Fibroblast of gingiva (primary cell): ENCODE results near the gene DSC3.
"Not testable (repeated sequence)": the region's sequence is repeated elsewhere in the genome, so short reads cannot be mapped to it uniquely, and the experiment has no call there.

Experiments
- DNase-seq: peaks from one replicate; pipeline ENCODE4 v3.0.0-alpha.2; 2011; ENCODE audit warnings: low read depth

DSC3 gene

DNA sequence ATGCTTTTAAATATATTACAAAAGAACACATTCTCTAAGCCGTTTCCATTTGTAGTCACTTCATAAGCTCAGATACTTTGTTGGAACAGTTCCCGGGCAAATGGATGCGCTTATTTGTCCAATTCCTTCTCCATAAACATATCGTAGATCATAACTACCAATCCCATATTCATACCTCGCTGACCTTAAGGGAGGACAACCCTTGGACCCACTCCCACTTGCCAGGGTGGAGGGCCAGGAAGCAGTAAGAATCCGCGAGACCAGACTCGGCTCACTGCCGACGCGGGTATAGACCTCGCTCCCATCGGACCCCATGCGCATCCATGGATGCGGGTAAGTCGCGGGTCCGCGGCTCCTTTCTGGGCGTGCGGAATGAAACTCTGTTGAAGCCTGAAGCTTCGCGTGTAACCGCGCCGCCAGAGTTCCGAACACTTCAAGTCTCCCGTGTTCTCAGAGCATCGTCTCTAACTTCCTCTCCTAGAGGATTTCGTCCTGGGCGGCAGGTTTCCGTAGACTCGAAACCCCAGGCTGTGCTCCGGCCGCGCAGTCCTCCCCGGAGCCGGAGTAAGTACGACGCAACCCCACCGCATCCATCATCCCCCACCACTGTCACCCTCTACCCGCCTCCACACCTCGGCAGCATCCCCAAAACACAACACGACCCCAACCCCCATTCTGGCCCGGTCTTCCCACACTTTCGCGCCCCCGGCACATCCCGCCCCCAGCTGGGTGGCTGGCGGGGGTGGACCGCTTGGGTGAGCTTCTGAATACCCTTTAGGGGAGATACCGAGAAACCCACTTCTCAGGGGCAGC lies 1.1 kb downstream of the DSC3 start:
- DNase-seq, result no peak

DNA sequence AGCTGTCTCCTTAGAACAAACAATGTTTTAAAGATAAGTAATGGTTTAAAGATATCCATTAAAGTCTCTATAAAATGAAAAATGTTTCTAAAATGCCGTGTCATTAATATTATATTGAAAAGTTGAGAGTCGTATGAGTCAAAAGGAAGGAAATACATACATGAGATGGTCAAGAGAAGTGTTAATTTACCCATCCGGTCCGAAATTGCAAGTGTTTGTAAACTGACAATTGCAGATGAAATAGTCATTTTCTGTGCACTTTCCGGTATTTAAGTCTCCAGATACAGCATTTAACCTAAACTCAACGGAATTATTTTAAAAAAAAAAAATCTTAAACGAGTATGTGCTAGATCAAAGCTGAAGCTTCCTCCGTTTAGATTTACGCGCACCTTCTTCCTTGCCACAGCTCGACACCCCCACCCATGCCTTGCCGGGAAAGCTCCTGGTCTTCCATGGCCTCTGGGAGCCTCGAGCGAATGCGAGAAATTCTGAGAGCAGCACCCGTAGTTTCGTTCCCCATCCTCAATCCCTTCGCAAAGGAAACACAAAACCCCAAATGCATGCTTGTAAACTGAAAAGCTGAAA lies 1.8 kb downstream of the DSC3 start:
- no peak for DNase-seq

DNA sequence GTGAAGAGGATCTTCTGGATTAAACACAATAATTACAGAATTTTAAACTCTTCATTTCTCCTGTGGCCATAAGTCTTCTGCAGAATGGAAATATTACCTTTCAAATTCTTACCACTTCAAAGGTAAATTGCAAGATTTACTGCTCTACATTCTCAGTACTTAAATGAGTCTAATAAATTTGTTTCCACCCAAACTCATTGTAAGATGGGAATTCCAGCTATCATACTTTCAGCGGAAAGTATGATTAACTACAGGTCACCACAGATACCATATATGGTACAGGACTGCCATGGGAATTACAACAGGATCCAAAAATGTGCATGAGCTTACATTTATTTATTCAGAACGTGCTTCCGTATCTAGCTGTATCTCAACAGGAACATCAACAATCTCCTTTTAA lies 3.1 kb downstream of the DSC3 start:
- DNase-seq, result no peak

DNA sequence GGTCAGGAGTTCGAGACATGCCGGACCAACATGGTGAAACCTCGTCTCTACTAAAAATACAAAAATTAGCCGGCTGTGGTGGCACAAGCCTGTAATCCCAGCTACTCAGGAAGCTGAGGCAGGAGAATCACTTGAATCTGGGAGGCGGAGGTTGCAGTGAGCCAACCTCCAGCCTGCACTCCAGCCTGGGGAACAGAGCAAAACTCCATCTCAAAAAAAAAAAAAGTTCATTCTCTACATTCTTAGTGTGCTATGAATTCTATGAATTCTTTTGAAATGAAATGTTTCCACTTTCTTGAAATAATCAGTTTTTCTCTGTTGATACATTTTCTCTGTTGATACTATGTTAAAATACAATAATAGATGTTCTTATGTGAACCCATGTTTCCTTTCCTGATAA lies 4.9 kb downstream of the DSC3 start:
- DNase-seq, result not testable (repeated sequence)

DNA sequence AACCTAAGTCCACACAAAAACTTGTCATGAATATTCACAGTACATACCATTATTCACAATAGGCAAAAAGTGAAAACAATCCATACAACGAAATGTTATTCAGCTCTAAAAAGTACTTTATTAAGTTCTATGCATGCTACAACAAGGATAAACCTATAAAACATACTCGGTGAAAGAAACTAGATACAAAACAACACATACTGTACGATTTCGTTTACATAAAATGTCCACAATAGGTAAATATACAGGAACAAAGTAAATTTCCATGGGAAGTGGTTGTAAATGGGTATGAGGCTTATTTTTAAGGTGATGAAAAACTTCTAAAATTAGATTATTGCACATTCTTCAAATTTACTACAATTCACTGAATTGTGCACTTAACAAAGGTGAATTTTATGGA lies 8.0 kb downstream of the DSC3 start:
- DNase-seq, result no peak

DNA sequence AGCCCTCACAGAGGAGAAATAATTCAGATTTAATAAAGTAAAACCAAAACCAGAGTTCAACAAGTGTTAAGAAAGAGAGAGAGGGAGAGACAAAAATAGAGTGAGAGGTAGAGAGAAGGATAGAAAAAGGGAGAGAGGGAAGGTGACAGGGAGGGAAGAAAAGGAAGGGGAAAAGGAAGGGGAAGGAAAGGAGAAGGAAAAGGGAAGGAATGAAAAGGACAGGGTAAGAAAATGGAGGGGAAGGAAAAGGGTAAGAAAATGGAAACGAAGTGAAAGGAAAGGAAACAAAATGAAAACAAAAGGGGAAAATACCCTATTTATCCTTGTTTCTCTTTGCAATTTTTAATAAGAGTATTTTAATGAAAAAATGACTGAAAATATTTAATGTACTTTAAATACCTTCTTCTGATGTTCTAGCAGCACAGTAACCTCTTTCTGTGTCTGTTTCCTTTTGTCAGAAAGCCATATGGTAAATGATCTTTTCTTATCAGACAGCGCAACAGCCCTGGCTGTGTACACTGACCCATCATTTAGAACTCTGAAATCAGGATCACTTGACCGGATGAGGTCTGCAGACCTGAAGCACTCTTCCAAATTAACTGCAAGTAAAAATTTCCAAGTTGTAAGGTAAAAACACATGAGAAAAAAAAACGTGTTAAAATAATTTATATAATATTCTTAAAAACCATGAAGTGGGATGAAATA lies 11.8 kb downstream of the DSC3 start:
- no peak for DNase-seq

DNA sequence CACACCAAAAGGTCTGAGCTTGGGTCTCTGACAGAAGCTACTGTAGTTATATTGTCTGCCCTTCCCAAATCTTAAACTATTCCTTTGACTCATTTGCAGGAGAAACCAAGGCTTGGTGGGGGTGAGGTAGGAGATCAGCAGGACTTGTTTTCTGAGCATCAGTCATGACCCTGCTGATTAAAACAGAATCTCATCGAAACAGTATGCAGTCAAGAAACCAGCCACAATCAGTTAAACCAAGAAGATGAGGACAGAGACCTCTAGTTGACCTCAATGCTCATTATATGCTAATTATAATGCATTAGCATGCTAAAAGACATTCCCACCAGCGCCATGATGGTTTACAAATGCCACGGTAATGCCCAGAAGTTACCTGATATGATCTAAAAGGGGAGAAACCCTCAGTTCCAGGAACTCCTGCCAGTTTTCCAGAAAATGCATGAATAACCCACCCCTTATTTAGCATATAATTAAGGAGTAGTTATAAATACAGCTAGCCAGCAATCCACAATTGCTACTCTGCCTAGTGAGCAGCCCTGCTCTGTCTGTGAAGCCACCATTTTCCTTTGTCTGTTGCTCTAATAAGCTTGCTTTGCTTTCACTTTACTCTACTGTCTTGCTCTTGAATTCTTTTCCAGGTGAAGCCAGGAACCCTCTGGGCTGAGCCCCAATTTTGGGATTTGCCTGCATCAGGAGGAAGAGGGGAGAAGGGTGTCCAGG lies 26.7 kb downstream of the DSC3 start:
- no peak for DNase-seq

DNA sequence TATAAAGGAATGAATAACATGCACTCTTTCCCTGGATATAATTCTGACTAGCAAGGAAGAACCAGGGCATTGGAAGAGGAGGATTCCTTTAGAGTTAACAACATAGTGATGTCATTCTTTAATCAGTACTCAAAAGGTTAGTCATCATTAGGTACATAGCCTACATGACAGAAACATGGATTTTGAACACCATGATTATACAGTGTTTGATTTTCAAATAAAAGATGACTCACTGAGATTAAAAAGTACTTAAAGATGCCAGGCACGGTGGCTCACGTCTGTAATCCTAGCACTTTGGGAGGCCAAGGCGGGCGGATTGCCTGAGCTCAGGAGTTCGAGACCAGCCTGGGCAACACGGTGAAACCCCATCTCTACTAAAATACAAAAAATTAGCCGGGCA lies 31.1 kb downstream of the DSC3 start:
- not testable (repeated sequence) for DNase-seq

DNA sequence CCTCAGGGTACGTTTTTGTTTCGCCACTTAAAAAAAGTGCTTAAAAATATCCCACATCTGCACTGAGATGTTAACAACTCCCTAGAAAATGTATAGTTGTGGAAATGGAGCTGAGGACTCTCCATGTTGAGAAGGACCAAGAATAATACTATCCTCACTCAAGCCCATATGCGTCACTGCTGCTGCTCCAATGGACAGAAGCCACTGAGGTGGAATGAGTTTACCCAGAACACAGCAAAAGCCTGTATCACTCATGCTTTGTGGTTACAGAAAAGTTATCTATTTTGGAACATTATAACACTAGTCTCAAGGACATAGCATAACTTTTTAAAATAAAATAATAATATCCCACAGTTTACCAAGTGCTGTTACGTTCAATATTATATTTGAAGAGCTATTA lies 31.9 kb downstream of the DSC3 start:
- no peak for DNase-seq

DNA sequence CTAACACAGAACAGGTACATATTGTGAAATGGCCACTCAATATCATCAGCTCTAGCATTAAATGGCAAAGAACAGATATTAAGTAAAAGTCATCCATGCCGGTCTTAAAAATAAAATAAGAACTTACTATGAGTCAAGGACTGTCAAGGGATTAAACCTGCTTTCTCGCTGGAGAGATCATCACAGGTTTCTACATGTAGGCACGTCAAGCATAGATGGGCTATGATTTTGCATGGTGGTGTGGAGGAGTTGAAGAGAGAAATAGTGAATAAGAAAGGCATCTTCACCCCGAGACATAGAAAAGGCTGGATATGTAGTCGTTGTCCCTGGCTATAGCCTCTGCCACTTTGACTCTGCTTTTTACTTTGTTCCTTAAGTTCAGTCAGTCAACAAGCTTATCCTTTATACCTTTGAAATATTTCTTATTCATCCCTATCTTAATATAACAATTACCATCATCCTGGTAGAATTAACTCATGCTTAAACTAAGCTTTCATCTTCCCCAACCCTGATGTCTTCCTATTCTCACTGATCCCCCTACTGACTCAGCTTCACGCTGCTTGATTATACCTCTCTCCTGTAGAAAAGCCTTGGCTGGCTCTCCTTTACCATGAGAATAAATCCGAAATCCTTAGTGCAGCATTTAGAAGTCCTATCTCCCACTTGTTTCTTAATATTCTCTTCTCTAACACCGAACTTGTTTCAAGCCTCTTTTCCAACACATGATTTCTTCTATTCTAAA lies 42.5 kb downstream of the DSC3 start:
- DNase-seq, result no peak

DNA sequence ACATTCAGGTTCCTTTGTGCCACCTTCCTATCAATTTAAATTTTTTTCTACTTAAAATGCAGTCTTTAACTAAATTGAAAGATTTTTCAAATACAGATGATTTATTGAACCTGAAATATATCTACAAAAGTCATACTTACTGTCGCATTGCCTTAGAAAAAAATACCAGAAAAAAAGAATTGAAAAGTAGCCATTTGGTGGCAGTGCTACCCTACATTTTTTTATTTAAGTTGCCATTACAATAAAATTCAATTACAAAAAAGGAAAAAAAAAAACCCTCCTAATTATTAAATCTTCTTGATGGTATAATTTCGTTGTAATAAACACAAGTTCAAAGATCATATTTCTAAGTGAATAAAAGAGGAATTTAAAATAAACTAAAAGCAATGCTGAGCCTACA lies 43.4 kb downstream of the DSC3 start:
- DNase-seq, result no peak

DNA sequence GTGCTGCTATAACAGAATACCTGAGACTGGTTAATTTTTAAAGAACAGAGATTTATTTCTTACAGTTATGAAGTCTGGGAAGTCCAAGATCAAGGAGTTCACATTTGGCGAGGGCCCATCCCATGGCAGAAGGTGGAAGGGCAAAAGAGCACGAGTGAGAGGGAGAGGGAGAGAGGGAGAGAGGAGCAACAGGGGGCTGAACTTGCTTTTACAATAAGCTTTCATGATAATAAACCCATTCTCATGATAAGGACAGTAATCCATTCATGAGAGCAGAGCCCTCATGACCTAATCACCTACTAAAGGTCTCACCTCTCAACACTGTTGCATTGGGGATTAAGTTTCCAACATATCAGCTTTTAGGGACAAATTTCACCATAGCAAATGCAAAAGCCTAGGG lies 45.3 kb downstream of the DSC3 start:
- no peak for DNase-seq

DNA sequence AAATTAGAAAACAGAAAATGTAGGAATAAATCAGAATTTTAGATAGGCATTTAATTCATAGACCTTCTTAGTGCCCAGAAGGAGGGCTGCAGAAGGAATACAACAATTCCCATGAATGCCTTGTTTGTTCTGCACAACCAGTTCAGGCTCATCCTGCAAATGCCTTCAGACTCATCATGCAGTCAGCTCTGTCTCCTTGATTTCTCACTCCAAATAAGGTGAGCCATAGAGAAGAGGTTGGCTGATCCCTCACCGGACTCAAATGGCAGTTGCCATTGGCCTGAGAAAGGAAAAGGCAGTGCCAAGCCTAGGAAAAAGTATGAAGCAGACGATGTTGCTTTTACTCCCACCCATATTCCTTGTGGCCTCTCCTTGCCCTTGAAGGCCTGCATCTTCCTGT lies 50.3 kb downstream of the DSC3 start:
- no peak for DNase-seq

DNA sequence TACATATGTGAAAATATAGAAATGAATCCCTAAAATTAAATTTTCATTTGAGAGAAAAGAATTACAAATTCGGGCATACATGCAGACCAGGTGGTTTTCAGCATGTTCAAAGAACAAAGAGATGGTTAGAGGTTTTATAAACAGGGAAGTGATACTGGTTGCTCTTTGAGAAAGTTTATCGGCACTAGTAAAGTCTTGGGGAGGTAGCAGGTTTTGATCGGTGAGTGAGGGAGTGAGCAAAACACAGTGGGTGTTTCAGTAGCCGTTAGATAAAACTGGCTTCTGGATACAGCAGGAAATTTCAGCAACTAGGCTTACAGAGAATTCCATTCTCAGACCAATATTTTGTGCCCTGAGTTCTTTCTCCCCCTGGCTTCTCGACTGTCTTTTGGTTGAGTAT lies 51.1 kb downstream of the DSC3 start:
- DNase-seq, result no peak

DNA sequence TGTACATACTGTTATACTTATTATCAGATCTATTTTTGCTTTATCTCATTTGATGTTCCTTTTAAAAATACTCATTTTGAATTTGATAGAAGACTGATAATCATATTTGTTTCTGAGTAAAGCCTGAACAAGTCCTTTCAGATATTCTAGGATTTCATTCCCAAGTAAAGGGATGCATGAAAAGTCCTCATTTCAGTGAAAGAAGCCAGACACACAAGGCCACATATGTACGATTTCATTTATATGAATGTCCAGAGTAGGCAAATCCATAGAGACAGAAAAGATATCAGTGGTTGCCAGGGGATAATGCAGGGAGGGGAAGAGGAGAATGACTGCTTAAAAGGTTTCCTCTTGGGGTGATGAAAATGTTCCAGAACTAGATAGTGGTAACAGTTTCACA lies 53.4 kb downstream of the DSC3 start:
- no peak for DNase-seq

DNA sequence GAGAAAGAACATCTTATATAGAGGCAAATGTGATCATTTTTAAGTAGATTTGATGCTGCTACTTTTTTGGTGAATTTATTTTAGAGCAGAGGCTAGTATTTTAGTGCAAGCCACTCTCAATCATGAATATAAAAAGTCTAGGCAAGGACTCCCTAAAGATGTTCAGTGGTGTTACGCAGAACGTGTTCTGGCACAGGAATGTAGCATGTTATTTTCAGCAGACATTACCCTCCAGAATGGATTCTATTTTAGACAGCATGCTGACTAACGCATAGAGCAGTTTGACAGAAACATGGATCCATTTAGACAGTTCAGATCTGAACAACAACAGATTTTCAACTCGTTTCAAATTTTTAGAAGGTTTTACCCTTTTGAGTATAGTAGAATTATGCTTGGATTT lies 54.1 kb downstream of the DSC3 start:
- DNase-seq, result no peak

DNA sequence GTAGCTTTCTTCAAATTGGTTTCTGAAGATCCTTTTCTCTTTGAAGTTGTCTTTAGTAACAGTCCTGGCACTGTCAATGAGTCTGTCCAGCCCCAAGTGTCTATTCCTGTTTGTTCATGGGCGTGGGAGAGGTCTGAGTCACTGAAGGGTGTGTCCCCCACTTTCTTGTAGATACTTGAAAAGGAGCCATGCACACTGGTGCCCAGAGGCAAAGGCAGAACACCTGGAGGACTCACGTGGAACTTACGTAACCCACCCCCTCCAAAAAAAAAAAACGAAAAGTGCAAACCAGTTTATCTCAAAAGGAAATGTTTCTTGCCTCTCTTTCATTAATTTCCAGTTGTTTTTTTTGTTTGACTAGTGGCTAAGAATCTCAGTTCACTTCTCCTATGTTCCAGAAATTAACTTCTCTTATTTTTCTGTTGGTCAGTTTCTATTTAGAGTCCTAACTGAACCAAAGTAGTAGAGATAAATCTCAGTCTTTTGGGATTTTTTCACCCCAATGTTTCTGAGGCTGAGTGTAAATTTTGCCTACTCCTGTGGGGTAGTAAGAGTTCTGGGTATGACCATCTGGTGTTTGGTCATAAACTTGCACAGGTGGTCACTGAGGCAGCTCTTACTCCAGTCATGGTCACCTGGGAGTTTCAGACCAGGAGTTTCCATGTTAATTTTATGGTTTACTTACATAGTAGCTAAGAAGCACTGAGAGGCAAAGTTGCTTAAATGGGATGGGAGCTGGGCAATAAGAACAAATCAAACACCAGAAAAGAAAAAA lies 54.9 kb downstream of the DSC3 start:
- DNase-seq, result no peak

DNA sequence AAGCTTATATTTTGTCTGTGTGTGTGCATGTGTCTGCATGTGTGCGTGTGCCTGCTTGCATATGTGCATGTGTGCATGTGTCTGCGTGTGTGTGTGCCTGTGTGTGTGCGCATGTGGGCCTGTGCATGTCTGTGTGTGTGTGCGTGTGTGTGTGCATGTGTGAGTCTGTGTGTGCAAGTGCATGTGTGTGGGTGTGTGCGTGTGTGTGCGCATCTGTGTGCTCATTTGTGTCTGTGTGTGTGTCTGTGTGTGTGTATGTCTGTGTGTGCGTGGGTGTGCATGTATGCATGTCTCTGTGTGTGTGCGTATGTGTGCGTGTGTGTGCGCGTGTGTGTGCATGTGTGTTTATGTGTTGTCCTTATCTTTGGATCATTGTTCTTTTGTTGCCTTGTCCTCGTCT lies 56.8 kb downstream of the DSC3 start:
- DNase-seq, result no peak

DNA sequence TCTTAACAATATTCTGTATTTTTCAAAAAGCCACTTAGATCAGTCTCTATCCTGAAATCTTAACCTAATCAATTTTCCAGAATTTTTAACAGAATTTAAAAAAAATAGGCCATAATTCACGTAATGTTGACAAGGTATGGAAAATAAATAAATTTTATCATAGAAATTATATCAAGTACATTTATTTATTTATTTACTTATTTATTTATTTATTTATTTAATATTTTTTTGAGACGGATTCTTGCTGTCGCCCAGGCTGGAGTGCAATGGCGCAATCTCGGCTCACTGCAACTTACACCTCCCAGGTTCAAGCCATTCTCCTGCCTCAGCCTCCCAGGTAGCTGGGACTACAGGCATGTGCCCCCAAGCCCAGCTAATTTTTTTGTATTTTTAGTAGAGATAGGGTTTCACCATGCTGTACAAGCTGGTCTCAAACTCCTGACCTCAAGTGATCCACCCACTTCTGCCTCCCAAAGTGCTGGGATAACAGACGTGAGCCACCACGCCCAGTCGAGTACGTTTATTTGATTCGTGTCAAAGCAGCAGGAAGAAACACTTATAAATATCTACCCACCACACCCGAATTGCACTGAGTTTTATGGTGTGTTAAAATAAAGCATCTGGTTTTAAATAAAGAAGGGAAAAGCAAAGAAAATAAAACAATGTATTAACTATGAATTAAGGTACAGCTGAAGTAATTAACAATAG lies 60.1 kb downstream of the DSC3 start:
- DNase-seq, result no peak

DNA sequence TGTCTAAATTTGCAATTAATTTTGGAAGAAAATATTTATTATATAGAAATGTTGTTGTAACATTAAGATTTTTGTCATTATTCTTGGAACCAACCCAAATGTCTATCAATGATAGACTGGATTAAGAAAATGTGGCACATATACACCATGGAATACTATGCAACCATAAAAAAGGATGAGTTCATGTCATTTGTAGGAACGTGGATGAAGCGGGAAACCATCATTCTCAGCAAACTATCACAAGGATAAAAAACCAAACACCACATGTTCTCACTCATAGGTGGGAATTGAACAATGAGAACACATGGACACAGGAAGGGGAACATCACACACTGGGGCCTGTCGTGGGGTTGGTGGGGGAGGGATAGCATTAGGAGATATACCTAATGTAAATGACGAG lies 64.5 kb downstream of the DSC3 start:
- DNase-seq, result not testable (repeated sequence)
